Tibial nerve (tissue), 4 donors: Measurements from ENCODE around the gene VGLL4.

Experiments
- EP300 ChIP-seq, 2 donors: sonication (generic); formaldehyde crosslinking; IDR thresholded peaks; one replicate each; pipeline ENCODE4 v1.6.1; 2017; ENCODE audit warnings: antibody characterized with exemption in 2 of 2, mild to moderate bottlenecking in 1 of 2
- POLR2A ChIP-seq, 2 donors: fragments of 450-650 bp; IDR thresholded peaks; one replicate each; pipeline ENCODE4 v1.6.1; 2017; ENCODE audit warnings: antibody characterized with exemption in 2 of 2, mild to moderate bottlenecking in 2 of 2, moderate library complexity in 2 of 2
- TF ChIP-seq, protein P1 (sequence below), 5 experiments: fragments of 200-600 bp in 3 of 5; fragments of 450-650 bp in 2 of 5; sonication (generic) in 3 of 5; IDR thresholded peaks; one replicate each; pipeline ENCODE4 v1.5.1; 2016 to 2019; ENCODE audit warnings: antibody characterized with exemption in 5 of 5, mild to moderate bottlenecking in 3 of 5, moderate library complexity in 2 of 5

DNA sequence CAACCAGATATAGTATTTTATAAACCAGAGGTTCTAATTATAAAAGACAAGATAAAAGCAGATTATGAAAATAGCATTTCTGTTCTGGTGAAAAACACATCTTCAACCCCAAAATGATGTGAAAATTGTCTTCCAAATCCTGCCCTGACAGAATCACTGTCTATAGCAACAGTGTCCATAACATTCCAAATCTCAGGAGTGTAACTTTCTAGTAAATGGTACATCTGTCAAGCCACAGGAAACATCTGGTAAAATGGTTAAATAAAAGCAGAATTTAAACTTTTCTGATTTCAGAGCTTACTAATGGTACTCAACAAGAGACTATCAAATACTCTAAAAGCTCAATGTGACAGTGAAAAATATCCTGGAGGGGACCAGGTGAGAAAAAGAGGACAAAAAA is 60.5 kb downstream of the VGLL4 start:
- no peak for TF ChIP-seq EP300 (IDR thresholded peaks at IDR 0.05)
- TF ChIP-seq, protein P1, sequence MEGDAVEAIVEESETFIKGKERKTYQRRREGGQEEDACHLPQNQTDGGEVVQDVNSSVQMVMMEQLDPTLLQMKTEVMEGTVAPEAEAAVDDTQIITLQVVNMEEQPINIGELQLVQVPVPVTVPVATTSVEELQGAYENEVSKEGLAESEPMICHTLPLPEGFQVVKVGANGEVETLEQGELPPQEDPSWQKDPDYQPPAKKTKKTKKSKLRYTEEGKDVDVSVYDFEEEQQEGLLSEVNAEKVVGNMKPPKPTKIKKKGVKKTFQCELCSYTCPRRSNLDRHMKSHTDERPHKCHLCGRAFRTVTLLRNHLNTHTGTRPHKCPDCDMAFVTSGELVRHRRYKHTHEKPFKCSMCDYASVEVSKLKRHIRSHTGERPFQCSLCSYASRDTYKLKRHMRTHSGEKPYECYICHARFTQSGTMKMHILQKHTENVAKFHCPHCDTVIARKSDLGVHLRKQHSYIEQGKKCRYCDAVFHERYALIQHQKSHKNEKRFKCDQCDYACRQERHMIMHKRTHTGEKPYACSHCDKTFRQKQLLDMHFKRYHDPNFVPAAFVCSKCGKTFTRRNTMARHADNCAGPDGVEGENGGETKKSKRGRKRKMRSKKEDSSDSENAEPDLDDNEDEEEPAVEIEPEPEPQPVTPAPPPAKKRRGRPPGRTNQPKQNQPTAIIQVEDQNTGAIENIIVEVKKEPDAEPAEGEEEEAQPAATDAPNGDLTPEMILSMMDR (IDR thresholded peaks at IDR 0.05), result no peak
- no peak for TF ChIP-seq POLR2A (IDR thresholded peaks at IDR 0.05)
